ENCODE measurements around the gene POMC.
"Not testable (repeated sequence)": the region's sequence is repeated elsewhere in the genome, so short reads cannot be mapped to it uniquely, and the experiment has no call there.

POMC gene

DNA sequence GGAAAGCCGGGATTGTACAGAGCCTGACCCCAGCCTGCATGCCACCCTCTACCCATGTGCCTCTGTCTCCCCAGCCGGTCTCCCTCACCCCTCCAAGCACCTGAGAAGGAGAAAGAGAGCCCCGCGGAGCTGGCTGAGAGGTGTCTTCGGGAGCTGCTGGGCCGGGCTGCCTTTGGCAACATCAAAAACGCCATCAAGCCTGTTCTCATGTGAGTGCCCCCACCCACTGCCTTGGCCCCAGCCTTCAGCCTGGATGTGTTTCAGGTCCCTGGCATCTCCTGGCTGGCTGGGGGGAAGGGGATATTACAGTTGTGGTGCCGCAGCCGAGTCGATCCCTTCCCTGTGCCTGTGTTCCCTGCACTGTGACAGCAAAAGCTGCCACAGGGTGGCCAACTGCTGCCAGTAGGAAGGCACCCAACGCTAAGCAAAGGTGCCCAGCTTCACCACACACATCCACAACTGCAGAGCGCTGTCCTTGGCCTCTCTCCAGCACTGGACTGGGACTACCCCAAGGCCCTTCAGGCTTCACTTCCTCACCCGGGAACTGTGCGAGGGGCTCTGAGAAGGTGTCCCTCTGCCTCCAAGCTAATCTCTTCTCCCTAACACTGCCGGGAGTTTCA, 38.4 kb downstream of the POMC start:
- Histone ChIP-seq H3K9me3 (ENCODE audit: control insufficient read depth, insufficient read depth, low read length) (no peaks in the 10 kb centered on the region), H3K4me2 (ENCODE audit: low read length) (no peak overlapping the region), H3K79me2 (ENCODE audit: control insufficient read depth, low read length) (no peaks in the 10 kb centered on the region), H3K27ac (ENCODE audit: low read depth, low read length) (no peak overlapping the region), H3K4me1 (ENCODE audit: control insufficient read depth, low read length) (peaks cover 3% of the 10 kb centered on the region), H3K4me3 (ENCODE audit: low read length) (no peak overlapping the region), H3K27me3 (ENCODE audit: control insufficient read depth, low read length) (peaks cover 32% of the 10 kb centered on the region), H3K9me2 (replicated peaks; ENCODE audit: control insufficient read depth, low read length) (no peaks in the 10 kb centered on the region), H3F3A (ENCODE audit: control insufficient read depth, insufficient read depth) (no peaks in the 10 kb centered on the region), H4K20me1 (ENCODE audit: control insufficient read depth, insufficient read depth, low read depth, low read length) (no peaks in the 10 kb centered on the region), H3K36me3 (ENCODE audit: control insufficient read depth, low read length) (no peaks in the 10 kb centered on the region)
- no peak for TF ChIP-seq EZH2phosphoT487 (IDR thresholded peaks at IDR 0.05; ENCODE audit: borderline replicate concordance, low read length)
- TF ChIP-seq, protein P1, sequence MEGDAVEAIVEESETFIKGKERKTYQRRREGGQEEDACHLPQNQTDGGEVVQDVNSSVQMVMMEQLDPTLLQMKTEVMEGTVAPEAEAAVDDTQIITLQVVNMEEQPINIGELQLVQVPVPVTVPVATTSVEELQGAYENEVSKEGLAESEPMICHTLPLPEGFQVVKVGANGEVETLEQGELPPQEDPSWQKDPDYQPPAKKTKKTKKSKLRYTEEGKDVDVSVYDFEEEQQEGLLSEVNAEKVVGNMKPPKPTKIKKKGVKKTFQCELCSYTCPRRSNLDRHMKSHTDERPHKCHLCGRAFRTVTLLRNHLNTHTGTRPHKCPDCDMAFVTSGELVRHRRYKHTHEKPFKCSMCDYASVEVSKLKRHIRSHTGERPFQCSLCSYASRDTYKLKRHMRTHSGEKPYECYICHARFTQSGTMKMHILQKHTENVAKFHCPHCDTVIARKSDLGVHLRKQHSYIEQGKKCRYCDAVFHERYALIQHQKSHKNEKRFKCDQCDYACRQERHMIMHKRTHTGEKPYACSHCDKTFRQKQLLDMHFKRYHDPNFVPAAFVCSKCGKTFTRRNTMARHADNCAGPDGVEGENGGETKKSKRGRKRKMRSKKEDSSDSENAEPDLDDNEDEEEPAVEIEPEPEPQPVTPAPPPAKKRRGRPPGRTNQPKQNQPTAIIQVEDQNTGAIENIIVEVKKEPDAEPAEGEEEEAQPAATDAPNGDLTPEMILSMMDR (IDR thresholded peaks at IDR 0.05; ENCODE audit: low read depth, low read length, poor library complexity, severe bottlenecking): no peak

GRCh38 chr2:25127646-25128045, 40.7 kb downstream of the POMC start:
- Histone ChIP-seq H3K4me1 (ENCODE audit: control insufficient read depth, low read length) (peaks cover 3% of the 10 kb centered on the region), H3K4me3 (ENCODE audit: low read length) (no peak overlapping the region), H3K36me3 (ENCODE audit: control insufficient read depth, low read length) (no peaks in the 10 kb centered on the region), H3K27me3 (ENCODE audit: control insufficient read depth, low read length) (peaks cover 23% of the 10 kb centered on the region), H3K79me2 (ENCODE audit: control insufficient read depth, low read length) (no peaks in the 10 kb centered on the region), H3K9me2 (replicated peaks; ENCODE audit: control insufficient read depth, low read length) (no peaks in the 10 kb centered on the region), H3K4me2 (ENCODE audit: low read length) (no peak overlapping the region), H4K20me1 (ENCODE audit: control insufficient read depth, insufficient read depth, low read depth, low read length) (no peaks in the 10 kb centered on the region), H3K9me3 (ENCODE audit: control insufficient read depth, insufficient read depth, low read length) (no peaks in the 10 kb centered on the region), H3F3A (ENCODE audit: control insufficient read depth, insufficient read depth) (no peaks in the 10 kb centered on the region), H3K27ac (ENCODE audit: low read depth, low read length) (no peak overlapping the region)
- TF ChIP-seq EZH2phosphoT487 (IDR thresholded peaks at IDR 0.05; ENCODE audit: borderline replicate concordance, low read length): no peak
- TF ChIP-seq, protein P1 (IDR thresholded peaks at IDR 0.05; ENCODE audit: low read depth, low read length, poor library complexity, severe bottlenecking): no peak

GRCh38 chr2:25127071-25127470, 41.3 kb downstream of the POMC start:
- H3K36me3 ChIP-seq (ENCODE audit: control insufficient read depth, low read length): not testable (repeated sequence)

DNA sequence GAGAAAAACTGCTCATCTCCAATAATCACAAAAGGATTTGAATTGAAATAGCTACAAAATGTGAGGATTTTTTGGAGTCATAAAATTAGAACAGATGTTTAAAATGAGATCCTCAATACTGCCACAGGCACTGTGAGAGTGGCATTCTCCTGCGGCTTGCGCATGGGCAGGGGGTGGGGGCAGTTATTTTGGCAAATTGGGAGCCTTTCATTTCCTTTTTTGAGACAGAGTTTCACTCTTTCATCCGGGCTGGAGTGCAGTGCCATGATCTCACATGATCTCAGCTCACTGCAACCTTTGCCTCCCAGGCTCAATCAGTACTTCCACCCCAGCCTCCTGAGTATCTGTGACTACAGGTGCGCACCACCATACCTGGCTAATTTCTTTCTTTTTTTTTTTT, 42.4 kb downstream of the POMC start:
- Histone ChIP-seq H3K27ac (ENCODE audit: low read depth, low read length) (no peak overlapping the region), H3F3A (ENCODE audit: control insufficient read depth, insufficient read depth) (no peaks in the 10 kb centered on the region), H3K9me3 (ENCODE audit: control insufficient read depth, insufficient read depth, low read length) (no peaks in the 10 kb centered on the region), H3K27me3 (ENCODE audit: control insufficient read depth, low read length) (peaks cover 9% of the 10 kb centered on the region), H3K79me2 (ENCODE audit: control insufficient read depth, low read length) (no peaks in the 10 kb centered on the region), H3K4me2 (ENCODE audit: low read length) (no peak overlapping the region), H3K4me1 (ENCODE audit: control insufficient read depth, low read length) (peaks cover 3% of the 10 kb centered on the region), H3K9me2 (replicated peaks; ENCODE audit: control insufficient read depth, low read length) (no peaks in the 10 kb centered on the region), H4K20me1 (ENCODE audit: control insufficient read depth, insufficient read depth, low read depth, low read length) (no peaks in the 10 kb centered on the region), H3K36me3 (ENCODE audit: control insufficient read depth, low read length) (no peaks in the 10 kb centered on the region), H3K4me3 (ENCODE audit: low read length) (no peak overlapping the region)
- TF ChIP-seq, protein P1 (IDR thresholded peaks at IDR 0.05; ENCODE audit: low read depth, low read length, poor library complexity, severe bottlenecking): no peak
- no peak for TF ChIP-seq EZH2phosphoT487 (IDR thresholded peaks at IDR 0.05; ENCODE audit: borderline replicate concordance, low read length)

More at GRCh38 chr2:25127071-25127470, 41.3 kb downstream of the POMC start:
- H3F3A ChIP-seq (ENCODE audit: control insufficient read depth, insufficient read depth); H3K79me2 ChIP-seq (ENCODE audit: control insufficient read depth, low read length); H3K9me3 ChIP-seq (ENCODE audit: control insufficient read depth, insufficient read depth, low read length); H3K4me3 ChIP-seq (ENCODE audit: low read length); H3K4me1 ChIP-seq (ENCODE audit: control insufficient read depth, low read length); H4K20me1 ChIP-seq (ENCODE audit: control insufficient read depth, insufficient read depth, low read depth, low read length); H3K27ac ChIP-seq (ENCODE audit: low read depth, low read length); H3K9me2 ChIP-seq (replicated peaks; ENCODE audit: control insufficient read depth, low read length); H3K4me2 ChIP-seq (ENCODE audit: low read length): not testable (repeated sequence)
- peaks cover 17% of the 10 kb centered on the region for H3K27me3 ChIP-seq (ENCODE audit: control insufficient read depth, low read length)
